Activated CD8-positive, alpha-beta memory T cell treated with anti-CD3 and anti-CD28 coated beads for 1 hour (primary cell): ENCODE results near the gene RAP1A.
"Not testable (repeated sequence)": the region's sequence is repeated elsewhere in the genome, so short reads cannot be mapped to it uniquely, and the experiment has no call there.

Experiments used
- DNase-seq, 2 donors: peaks; one replicate each; pipeline ENCODE4 v3.0.0-alpha.2; 2020; ENCODE audit warnings: low read depth in 1 of 2; ENCODE audit errors: extremely low read depth in 1 of 2

The RAP1A gene

DNA sequence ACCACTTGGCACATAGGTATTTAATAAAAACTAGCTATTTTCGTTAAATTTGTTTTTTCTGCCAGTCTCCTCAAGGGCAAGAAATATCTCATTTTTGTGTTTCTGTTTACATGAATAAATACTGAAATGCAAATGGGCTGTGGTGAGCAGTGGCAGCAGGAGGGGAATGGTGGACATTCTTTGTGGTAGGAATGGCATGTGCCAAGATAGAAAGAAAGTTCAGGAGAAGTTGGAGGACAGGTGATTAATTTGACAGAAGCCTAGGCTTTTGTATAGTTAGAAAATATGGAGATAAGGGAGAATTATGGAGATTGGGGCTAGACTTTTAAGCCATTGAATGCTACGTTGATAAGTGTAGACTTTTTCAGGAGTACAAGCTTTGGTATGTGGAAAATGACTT, 8.6 kb downstream of the RAP1A start:
- no peak for DNase-seq

DNA sequence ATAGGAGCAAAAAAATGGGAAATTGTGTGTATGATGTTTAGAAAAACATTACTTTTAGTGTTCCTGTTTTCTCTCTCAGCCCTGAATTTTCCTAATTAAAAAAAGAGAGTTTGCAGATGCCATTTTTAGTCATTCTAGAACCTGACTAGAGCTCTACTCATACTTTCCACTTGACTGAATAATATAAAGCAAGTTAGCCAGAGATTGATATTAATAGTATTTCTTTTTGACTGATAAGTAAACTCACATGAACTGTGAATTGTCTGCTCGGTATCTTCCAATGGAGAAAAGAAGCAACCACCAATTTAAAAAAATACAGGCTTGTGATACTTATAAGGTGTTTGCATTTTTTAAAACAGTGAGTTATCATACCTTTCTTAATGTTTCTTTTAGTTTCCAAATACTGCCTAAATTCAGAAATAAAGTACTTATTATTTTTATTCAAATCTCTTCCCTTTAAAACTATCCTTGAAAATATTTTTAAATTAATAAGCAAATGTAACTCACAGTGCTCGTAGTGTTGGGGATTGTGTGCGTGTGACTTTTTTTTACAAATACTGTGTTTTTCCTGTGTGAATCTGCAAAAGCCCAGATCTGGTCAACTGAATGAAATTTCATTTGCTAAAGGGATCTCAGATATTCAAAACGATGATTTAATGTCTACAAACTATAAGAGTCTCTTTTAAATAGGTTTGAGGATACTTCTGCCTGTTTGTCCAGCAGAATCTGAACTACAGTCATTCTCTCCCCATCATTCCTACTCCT, 9.8 kb downstream of the RAP1A start:
- DNase-seq = no peak

DNA sequence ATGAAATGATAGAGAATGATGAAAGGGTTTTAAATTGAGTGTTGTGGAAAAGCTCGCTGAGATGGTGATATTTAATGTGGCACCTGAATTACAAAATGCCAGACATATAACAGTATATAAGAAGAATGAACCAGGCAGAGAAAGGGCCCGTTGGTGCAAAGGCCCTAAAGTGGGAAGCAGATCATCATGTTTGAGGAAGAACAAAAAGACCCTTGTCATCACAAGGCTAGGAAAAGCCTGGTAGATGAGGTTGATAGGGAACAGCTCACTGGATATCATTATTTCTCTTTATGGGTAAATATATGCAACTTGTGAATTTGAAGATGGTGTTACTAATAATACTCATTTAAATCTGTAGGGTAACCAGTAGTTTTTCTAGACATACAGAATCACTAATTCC, 11.0 kb downstream of the RAP1A start:
- no peak for DNase-seq

DNA sequence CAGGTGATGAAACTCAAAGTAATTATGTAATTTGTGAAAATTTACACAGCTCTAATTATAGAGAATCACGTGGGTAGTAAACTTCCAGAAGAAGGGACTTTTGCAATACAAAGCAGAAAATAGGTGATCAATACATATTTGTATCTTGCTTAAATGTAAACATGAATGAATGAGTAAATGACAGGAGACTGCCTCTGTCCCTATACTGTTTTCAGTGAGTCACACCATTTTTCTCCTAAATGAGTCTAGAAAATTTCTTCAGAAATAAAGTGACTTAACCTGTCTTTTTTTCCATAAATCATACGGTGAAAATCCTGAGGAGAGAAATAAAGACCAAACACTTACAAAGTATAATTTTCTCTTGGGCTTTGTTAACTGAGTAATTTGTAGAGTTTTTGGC, 11.9 kb downstream of the RAP1A start:
- DNase-seq = no peak

DNA sequence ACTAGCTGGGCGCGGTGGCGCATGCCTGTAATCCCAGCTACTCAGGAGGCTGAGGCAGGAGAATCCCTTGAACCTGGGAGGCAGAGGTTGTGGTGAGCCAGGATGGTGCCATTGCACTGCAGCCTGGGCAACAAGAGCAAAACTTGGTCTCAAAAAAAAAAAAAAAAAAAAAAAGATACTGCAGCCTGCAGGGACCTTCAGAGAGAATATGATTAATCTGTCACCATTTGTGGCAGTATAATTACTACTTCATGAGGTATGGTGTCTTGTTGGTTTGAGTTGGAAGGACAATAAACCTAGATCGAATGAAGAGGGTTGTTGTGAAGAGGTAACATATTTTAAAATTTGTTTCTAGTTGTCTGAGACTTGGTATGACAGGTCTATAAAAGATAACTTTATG, 13.2 kb downstream of the RAP1A start:
- not testable (repeated sequence) for DNase-seq

DNA sequence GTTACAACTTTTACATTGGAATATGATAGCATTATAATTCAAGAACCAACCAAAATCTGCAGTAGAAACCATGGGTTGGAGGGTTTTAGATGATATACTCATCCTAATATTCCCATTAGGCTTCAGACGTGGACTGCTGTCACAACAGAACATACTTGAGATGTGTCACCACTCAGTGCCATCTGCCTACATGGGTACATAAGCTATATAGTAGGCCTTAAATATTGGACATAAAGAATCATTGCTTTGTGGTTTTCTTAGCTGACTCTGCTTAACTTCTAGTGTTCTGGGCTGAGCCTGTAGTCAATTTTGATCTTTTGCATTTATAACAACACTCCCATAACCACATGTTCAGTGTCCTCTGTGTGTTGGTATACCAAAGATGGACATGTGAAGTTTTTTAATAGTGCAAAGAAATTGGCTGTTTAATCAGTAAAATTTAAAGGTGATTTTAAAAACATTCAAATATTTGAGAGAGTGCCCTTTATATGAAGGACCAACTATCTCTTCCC, 14.2 kb downstream of the RAP1A start:
- DNase-seq = no peak

DNA sequence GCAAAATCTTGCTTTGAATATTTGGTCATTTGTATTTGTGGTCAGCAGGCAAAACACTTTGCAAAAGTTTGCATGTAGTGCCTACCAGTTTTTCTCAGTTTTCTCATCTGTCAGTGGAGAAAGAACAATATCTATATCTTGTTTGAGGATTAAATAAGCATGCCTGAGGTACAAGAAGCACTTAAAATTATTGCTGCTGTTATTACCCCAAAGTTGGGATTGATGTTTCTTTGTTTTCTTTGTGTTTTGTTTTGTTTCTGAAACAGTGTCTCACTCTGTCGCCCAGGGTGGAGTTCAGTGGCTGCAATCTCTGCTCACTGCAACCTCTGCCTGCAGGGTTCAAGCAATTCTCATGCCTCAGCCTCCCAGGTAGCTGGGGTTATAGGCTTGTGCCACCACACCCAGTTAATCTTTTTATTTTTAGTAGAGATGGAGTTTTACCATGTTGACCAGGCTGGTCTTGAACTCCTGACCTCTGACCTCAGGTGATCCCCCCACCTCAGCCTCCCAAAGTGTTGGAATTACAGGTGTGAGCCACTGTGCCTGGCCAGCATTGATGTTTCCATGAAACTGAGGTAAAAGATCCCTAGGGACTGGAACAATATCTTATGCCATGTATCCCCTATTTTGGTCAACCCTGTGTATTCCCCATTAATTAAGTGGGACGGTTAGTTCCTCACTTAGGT, 15.9 kb downstream of the RAP1A start:
- DNase-seq = no peak

DNA sequence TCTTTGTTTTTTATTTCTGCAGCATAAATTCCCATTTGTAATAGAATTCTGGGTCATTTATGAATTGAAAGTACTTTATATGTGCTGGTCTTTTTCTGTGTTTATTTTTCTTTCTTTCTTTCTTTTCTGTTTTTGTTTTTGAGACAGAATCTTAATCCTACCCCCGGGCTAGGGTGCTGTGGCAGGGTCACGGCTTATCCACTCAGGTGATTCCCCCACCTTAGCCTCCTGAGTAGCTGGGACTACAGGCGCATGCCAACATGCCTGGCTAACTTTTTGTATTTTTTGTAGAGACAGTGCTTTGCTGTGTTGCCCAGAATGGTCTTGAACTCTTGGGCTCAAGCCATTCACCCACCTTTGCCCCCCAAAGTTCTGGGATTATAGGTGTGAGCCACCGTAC, 18.7 kb downstream of the RAP1A start:
- no peak for DNase-seq

DNA sequence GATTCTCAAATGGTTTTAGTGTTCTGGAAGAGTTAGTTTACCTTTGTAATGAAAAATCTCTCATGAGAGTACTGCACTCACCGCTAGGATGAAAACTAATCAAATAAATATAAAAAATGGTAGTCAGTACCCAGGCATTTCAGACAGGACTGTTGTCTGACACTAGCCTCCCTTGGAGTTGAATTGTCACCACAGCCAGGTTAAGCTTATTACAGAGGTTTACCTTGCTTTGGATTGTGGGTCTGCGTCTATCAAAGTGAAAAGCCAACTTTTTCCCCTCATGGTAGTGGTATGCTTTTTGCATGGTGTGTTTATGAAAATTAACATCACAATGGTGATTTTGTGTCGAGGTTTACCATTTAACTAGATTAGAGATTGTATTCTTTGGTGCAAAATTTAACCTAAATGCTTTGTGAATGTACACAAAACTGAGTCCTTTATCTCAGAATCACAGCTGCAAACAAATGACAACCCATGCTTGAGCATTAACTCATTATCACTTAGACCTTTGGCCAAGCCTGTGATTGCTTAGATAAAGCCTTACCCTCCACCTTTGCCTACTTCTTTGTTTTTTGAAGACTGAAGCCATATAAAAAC, 20.1 kb downstream of the RAP1A start:
- no peak for DNase-seq

DNA sequence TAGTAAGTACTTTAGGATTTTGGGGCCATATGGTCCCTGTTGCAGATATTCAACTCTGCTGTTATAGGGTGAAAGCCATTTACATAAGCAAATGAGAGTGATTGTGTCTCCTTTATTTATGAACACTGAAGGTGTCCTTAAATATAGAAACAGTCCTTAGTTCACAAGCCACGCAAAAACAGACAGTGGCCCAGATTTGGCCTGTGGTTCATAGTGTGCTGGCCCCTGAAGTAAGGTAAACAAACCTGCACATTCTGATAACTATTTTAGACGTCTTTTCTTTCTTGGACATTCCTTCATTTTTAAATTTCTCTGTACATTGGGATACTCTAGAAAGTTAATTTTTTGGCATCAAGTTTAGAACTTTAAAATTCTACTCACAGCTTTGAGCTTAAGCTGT, 23.5 kb downstream of the RAP1A start:
- DNase-seq = no peak

DNA sequence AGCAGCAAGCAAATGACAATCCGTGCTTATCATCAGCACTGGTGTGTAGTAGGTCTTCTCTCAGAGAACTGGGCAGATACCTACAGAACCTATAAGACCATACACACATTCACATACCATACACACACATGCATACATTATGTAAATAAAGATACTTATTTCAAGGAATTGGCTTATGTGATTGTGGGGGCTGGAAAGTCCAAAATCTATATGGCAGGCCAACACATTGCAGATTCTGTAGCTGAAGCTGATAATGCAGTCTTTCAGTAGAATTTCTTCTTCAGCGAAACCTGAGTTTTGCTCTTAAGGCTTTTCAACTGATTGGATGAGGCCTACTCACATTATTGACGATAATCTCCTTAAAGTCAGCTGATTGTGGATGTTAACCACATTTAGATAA, 24.1 kb downstream of the RAP1A start:
- no peak for DNase-seq

DNA sequence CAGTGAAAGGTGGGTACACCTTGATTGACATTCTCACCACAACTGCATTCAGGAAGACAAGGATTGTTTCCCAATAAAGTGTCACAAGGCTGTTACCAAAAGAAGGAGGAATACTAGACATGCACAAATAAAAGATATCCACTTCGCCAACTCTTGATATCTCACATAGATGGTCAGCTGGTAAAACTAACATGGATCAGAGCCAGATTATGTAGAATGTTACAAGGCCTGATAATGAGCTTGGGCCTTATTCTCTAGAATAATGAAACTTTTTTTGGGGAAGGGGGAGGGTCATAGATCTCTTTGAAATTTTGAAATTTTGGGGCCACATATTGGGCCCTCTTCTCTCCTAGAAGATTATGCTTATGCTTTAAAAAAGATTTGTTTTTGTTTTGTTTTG, 24.9 kb downstream of the RAP1A start:
- no peak for DNase-seq

DNA sequence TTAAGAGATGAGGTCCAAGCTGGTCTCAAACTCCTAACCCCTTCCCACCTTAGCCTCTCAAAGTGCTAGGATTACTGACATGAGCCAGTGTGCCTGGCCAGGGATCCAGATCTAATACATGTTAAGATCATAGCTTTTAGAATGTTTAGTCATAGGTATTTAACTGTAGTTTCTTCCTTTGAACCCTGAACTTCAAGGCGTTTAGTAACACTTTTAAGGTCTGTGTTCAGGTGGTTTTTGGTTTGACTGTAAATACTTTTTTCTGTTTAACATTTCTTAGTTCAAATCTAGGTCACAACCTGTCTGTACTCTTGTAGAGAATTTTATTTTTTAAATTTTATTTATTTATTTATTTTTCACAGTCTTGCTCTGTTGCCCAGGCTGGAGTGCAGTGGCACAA, 28.1 kb downstream of the RAP1A start:
- DNase-seq = no peak

DNA sequence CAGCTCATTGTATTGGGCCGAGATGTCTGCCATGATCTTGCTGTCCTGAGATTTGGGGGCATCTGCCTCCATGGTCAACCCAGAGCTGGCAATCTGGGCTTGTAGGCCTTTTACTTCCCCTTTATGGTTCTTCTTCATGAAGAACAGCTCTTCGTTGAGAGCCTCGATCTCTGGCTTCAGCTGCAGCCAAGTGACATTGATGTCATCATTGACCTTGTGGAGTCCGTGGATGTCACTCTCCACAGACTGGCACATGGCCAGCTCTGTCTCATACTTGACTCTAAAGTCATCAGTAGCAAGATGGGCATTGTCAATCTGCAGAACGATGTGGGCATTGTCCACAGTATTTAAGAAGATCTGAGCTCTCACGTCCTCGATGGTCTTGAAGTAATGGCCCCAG, 29.2 kb downstream of the RAP1A start:
- no peak for DNase-seq

DNA sequence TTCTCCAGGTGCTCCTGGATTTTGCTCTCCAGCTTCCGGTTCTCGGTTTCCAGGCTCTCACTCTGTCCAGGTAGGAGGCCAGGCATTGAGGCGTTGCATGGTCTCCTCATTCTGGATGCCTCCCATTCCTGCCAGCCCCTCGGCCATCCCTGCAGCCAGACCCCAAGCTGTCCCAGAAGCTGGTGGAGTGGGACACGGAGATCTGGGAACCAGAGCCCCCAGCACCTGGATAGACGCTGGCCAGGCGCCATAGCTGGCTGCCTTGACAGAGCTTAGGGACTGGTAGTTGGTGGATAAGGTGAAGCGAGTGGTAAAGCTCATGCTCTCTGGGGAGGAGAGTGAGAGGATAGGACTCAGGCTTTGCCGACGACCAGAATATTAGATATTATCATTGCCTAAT, 29.6 kb downstream of the RAP1A start:
- no peak for DNase-seq

DNA sequence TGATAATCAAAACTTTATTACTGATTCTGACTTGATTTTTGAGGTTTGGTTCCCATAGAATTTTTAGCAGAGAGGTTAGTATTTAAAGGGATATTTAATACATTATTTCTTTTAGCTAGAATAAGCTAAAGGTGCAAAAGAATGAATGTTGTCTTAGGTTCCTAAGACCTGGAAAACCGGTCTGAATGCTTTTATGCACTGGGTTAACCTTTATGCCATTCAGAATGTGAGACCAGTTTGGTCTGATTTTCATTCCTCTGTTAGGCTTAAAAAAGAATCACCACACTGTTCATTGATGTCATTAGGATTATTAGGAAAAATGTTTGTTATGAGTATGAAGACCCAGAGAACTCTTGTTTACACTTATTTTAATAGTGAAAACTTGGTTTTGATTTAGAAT, 30.1 kb downstream of the RAP1A start:
- no peak for DNase-seq

DNA sequence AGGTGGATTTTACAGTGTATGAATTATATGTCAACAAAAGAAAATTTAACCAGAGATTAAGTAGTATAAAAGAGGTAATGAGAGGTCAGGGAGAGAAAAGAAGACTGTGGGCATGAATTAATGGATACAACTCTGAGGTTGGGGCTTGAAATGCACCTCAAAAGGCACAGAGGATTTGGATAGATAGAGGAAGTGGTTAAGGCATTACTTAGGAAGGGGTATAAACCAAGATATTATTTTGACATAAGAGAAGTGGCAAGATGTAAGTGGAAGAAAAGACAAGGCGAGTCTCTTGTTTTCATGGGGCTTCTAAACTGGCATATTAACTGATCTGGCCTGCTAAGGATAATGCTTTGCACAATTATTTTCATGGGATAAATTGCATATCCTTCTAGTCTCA, 34.1 kb downstream of the RAP1A start:
- DNase-seq = no peak

DNA sequence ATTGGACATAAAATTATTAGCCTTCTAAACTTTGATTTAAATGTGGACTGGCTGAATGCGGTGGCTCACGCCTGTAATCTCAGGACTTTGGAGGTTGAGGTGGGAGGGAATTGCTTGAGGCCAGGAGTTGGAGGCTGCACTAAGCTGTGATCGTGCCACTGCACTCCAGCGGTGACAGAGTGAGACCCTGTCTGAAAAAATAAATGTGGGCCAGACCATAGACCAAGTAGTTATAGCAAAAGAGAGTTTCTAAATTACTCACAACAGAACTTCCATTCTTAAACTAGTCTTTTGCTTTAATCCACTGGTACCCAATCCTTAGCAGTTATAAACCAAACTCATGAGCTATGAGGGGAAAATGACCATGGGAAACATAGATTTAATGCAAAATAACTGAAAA, 35.2 kb downstream of the RAP1A start:
- no peak for DNase-seq

DNA sequence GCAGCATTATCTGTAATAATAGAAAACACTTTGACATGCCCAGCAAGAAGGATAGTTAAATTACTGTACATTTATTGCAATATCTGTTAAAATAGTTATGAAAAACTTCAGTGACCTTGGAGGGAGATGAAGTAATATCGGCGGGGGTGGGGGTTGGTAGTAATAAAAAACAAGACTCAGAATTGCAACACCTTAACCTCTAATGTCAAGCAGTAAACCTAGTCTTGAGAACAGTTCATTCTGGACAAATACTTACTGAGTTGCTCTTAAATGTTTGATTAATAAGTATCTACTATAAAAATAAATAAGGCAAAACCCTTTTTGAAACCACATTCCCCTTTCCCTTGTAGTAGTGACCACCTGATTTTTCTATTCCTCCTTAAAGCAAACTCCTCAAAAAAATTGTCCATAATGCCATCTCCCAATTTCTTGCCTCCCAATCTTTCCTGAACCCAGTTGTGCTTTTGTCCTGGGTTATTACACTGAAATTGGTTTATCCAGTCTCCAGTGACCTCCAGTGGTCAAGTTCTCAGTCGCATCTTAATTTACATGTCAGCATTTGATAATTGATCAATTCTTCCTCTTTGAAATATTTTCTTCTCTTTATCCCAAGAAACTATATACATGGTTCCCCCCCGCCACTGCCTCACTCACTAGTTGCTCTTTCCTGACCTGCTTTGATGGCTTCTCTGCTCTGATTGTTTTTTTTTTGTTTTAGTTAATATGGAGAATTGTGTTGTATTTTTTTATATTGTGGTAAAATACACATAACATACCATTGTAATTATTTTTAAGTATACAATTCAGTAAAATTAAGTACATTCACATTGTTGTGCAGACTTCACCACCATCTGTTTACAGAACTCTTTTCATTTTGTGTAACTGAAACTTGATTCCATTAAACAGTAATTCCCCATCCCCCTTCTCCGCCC, 36.8 kb downstream of the RAP1A start:
- DNase-seq = no peak

DNA sequence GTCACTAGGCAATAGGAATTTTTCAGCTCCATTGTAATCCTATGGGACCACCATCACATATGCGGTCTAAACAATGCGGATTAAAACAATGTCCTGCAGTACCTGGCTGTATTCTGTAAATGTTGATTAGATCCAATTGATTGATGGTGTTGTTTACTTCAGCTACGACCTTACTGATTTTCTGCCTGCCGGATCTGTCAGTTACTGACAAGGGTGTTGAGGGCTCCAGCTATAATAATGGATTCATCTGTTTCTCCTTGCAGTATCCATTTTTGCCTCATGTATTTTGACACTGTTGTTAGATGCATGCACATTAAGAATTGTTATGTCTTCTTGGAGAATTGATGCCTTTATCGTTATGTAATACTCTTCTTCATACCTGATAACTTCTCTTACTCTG, 39.0 kb downstream of the RAP1A start:
- DNase-seq = no peak
